Measurements from ENCODE around the gene EPN2. TPM values are rescaled to one million over a fixed set of nuclear protein-coding genes. Genes with fewer than 3 reads are reported as not detected.
A peak's percentile ranks its signal among the peaks of the same experiment; 100 is the strongest.

The EPN2 gene
- polyA plus RNA-seq, 3 donors = 0.93 TPM; not detected in 2

- 92% methylated on average over 3 of the region's 3 CpGs for WGBS (ENCODE audit: insufficient coverage)
- no peaks in the 10 kb centered on the region for H3K79me2 ChIP-seq (ENCODE audit: insufficient read depth, low read length)
- H3K27ac Mint-ChIP-seq = no peak overlapping the region
These were observed 10.3 kb downstream of the EPN2 start for GRCh38 chr17:19247473-19247872.

GRCh38 chr17:19248151-19248927 is 11.2 kb downstream of the EPN2 start:
- H3K9ac ChIP-seq (ENCODE audit: insufficient read depth, low read length, poor library complexity, severe bottlenecking) = no peak overlapping the region
- no peak for TF ChIP-seq CTCF (IDR thresholded peaks at IDR 0.05)
- no peaks in the 10 kb centered on the region for H3K79me2 ChIP-seq (ENCODE audit: insufficient read depth, low read length)
- no peak overlapping the region for H3K27ac ChIP-seq (ENCODE audit: low read depth in 1 of 2, low read length in 2 of 2)
- H3K4me2 ChIP-seq (replicated peaks; ENCODE audit: extremely low read depth, low read length, poor library complexity, severe bottlenecking) = no peak overlapping the region
- Mint-ChIP-seq H3K27me3 (ENCODE audit: low read depth in 3 of 3) (peaks cover 22 to 60% (median 39%) of the 10 kb centered on the region in 3 donors), H3K36me3 (no peaks in the 10 kb centered on the region), H3K9me3 (peaks cover 0 to 5% (median under 1%) of the 10 kb centered on the region in 7 donors), H3K4me3 (peak overlapping the region in 1 of 2 donors; percentile 54), H3K27ac (peak overlapping the region in 2 of 7 donors; percentile 9 to 36), H3K4me1 (no peaks in the 10 kb centered on the region)
- H4K20me1 ChIP-seq (ENCODE audit: insufficient read depth, low read length) = no peaks in the 10 kb centered on the region
- no peaks in the 10 kb centered on the region for H3K36me3 ChIP-seq (replicated peaks in 1 of 2; ENCODE audit: control insufficient read depth in 1 of 2, insufficient read depth in 2 of 2, low read length in 2 of 2)
- H3K4me1 ChIP-seq (ENCODE audit: control insufficient read depth in 1 of 2, insufficient read depth in 2 of 2, low read length in 2 of 2) = no peaks in the 10 kb centered on the region
- H3K9me3 ChIP-seq (replicated peaks in 1 of 2; ENCODE audit: control insufficient read depth in 1 of 2, insufficient read depth in 1 of 2, low read length in 2 of 2) = no peaks in the 10 kb centered on the region
- H3K4me3 ChIP-seq (replicated peaks in 1 of 3; ENCODE audit: low read depth in 2 of 3, low read length in 3 of 3) = no peak overlapping the region
- H3K27me3 ChIP-seq (ENCODE audit: control insufficient read depth in 2 of 2, insufficient read depth in 2 of 2, low read length in 2 of 2) = peaks cover 0 to 9% of the 10 kb centered on the region in 2 donors
- no peak overlapping the region for H2AFZ ChIP-seq (ENCODE audit: insufficient read depth, low read depth, low read length, poor library complexity, severe bottlenecking)
- no peak for DNase-seq
- intact Hi-C loops (cut with micrococcal nuclease) = no loop called here
- 84% methylated on average over 3 of the region's 4 CpGs for WGBS (ENCODE audit: insufficient coverage)

More at GRCh38 chr17:19247473-19247872, 10.3 kb downstream of the EPN2 start:
- Histone ChIP-seq H2AFZ (ENCODE audit: insufficient read depth, low read depth, low read length, poor library complexity, severe bottlenecking) (no peak overlapping the region), H3K27ac (ENCODE audit: low read depth in 1 of 2, low read length in 2 of 2) (no peak overlapping the region), H3K27me3 (ENCODE audit: control insufficient read depth in 2 of 2, insufficient read depth in 2 of 2, low read length in 2 of 2) (peaks cover 0 to 13% of the 10 kb centered on the region in 2 donors), H3K9me3 (replicated peaks in 1 of 2; ENCODE audit: control insufficient read depth in 1 of 2, insufficient read depth in 1 of 2, low read length in 2 of 2) (no peaks in the 10 kb centered on the region), H3K36me3 (replicated peaks in 1 of 2; ENCODE audit: control insufficient read depth in 1 of 2, insufficient read depth in 2 of 2, low read length in 2 of 2) (no peaks in the 10 kb centered on the region), H3K9ac (ENCODE audit: insufficient read depth, low read length, poor library complexity, severe bottlenecking) (no peak overlapping the region), H3K4me1 (ENCODE audit: control insufficient read depth in 1 of 2, insufficient read depth in 2 of 2, low read length in 2 of 2) (no peaks in the 10 kb centered on the region), H3K4me3 (replicated peaks in 1 of 3; ENCODE audit: low read depth in 2 of 3, low read length in 3 of 3) (no peak overlapping the region), H3K4me2 (replicated peaks; ENCODE audit: extremely low read depth, low read length, poor library complexity, severe bottlenecking) (no peak overlapping the region), H4K20me1 (ENCODE audit: insufficient read depth, low read length) (no peaks in the 10 kb centered on the region)
- DNase-seq = no peak
- peak overlapping the region in 1 of 2 donors; percentile 18 for H3K4me3 Mint-ChIP-seq
- peaks cover 22 to 62% (median 41%) of the 10 kb centered on the region in 3 donors for H3K27me3 Mint-ChIP-seq (ENCODE audit: low read depth in 3 of 3)
- no peaks in the 10 kb centered on the region for H3K4me1 Mint-ChIP-seq
- no peak for TF ChIP-seq CTCF (IDR thresholded peaks at IDR 0.05)
- intact Hi-C loops (cut with micrococcal nuclease) = no loop called here
- no peaks in the 10 kb centered on the region for H3K36me3 Mint-ChIP-seq
- peaks cover 0 to 2% (median 0%) of the 10 kb centered on the region in 7 donors for H3K9me3 Mint-ChIP-seq

All from CD14-positive monocyte (primary cell).